Cardiac muscle cell (in vitro differentiated cells and primary cell): ENCODE measurements around the gene MPHOSPH9. TPM values are rescaled to one million over a fixed set of nuclear protein-coding genes. Genes with fewer than 3 reads are reported as not detected.

Experiments
- DNase-seq, 2 donors: peaks; one replicate each; pipeline versions ENCODE4 v3.0.0 to v3.0.0-alpha.2; 2010 to 2017; ENCODE audit warnings: low read depth in 1 of 2, low spot score in 1 of 2
- H3K27ac ChIP-seq: fragments of 200-600 bp; sonication (generic); 2 replicates; pipeline ENCODE4 v1.5.1; 2016
- H3K27me3 ChIP-seq: fragments of 200-600 bp; sonication (generic); 2 replicates; pipeline ENCODE4 v1.6.0; 2016; ENCODE audit warnings: control low read depth
- H3K36me3 ChIP-seq: fragments of 200-600 bp; sonication (generic); 2 replicates; pipeline ENCODE4 v1.5.1; 2016; ENCODE audit warnings: control low read depth
- H3K4me1 ChIP-seq: fragments of 200-600 bp; sonication (generic); 2 replicates; pipeline ENCODE4 v1.8.1; 2017; ENCODE audit warnings: low read depth, mild to moderate bottlenecking, mixed run types
- H3K4me3 ChIP-seq: fragments of 200-600 bp; sonication (generic); 2 replicates; pipeline ENCODE4 v1.5.1; 2016; ENCODE audit warnings: mild to moderate bottlenecking
- H3K9me3 ChIP-seq: fragments of 200-600 bp; sonication (generic); 2 replicates; pipeline ENCODE4 v1.5.1; 2017; ENCODE audit warnings: low read depth, mild to moderate bottlenecking, control low read depth
- polyA plus RNA-seq: library from polyadenylated mRNA; unstranded; fragments of >200 nt; fragmentation: Nextera tagmentation; extraction: Ambion mirVana; gene quantifications from 2 replicates; pipeline ENCODE4 v1.2.1, GENCODE V29; 2016
- total RNA-seq: library from RNA; depleted of rRNA; stranded (reverse); fragments of >200 nt; gene quantifications from 2 replicates; pipeline ENCODE4 v1.2.3, GENCODE V29; 2016
- TF ChIP-seq, protein P1 (sequence below): IDR thresholded peaks from 2 replicates; pipeline ENCODE4 v1.5.1; 2012; ENCODE audit warnings: low read depth, mild to moderate bottlenecking, low read length

The MPHOSPH9 gene
- total and polyA plus RNA-seq, 2 experiments from 2014 or later = 18.1 to 90.9 TPM

DNA sequence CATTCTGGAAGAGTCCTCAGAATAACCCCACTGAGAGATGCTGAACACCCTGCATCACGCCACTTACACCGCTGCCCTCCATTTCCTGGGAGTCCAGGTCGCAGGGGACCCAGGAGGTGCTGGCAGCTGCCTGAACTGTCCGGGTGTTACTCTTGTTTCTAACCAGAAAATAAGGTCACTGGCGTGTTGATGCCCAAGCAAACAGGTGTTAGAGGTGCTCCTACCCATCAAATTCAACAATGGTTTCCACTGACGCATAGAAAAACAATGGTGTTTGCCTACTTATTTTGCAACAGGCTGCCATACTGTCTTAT lies 105.8 kb downstream of the MPHOSPH9 start:
- Histone ChIP-seq H3K27ac (no peak overlapping the region), H3K4me1 (peaks cover 5% of the 10 kb centered on the region), H3K27me3 (no peaks in the 10 kb centered on the region), H3K36me3 (no peaks in the 10 kb centered on the region), H3K4me3 (no peak overlapping the region), H3K9me3 (no peaks in the 10 kb centered on the region)
- no peak for DNase-seq
- TF ChIP-seq, protein P1, sequence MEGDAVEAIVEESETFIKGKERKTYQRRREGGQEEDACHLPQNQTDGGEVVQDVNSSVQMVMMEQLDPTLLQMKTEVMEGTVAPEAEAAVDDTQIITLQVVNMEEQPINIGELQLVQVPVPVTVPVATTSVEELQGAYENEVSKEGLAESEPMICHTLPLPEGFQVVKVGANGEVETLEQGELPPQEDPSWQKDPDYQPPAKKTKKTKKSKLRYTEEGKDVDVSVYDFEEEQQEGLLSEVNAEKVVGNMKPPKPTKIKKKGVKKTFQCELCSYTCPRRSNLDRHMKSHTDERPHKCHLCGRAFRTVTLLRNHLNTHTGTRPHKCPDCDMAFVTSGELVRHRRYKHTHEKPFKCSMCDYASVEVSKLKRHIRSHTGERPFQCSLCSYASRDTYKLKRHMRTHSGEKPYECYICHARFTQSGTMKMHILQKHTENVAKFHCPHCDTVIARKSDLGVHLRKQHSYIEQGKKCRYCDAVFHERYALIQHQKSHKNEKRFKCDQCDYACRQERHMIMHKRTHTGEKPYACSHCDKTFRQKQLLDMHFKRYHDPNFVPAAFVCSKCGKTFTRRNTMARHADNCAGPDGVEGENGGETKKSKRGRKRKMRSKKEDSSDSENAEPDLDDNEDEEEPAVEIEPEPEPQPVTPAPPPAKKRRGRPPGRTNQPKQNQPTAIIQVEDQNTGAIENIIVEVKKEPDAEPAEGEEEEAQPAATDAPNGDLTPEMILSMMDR = no peak

DNA sequence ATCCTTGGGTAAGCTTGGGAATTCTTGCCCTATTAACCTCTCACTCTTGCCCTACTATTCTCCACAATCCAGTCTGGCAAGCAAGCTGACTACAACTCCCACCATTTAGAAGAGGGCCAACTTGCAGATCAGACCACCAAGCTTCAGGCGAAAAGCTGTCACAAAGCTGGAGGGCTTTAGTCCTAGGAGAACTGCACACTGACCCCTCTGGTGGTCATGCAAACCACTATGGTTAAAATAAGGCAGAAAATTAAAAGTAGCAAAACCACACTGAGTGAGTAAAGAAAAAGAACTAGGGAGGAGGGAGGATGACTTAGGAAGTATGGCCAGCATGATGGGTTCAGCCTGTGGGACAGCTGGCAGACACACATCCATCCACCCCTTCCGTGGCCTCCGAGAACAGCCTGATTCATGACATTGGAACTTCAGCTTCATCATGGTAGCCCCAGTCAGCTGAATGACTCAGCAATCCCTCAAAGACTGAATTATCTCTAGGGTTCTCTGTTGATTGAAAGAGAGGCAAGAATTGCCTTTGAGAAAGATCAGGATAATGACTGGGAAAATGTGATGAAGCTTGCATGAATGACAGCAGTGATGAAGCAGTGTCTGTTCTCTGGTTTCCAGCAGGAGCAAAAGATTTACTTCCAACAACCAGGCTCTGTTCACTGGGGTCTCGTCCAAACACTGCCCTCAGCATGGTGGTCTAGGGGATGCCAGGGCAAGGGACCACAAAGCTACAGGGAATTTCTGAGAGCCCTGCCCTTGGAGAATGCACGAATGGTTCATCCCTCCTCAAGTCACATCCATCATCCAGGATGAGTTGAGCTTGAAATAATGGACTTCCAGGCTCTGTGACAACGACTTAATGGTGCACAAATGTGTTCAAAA lies 106.4 kb downstream of the MPHOSPH9 start:
- no peak overlapping the region for H3K4me3 ChIP-seq
- DNase-seq = peak in 1 of 2 donors; percentile 97
- no peaks in the 10 kb centered on the region for H3K36me3 ChIP-seq
- H3K27ac ChIP-seq = no peak overlapping the region
- peaks cover 5% of the 10 kb centered on the region for H3K4me1 ChIP-seq
- H3K9me3 ChIP-seq = no peaks in the 10 kb centered on the region
- TF ChIP-seq, protein P1 = peak; percentile 44
- no peaks in the 10 kb centered on the region for H3K27me3 ChIP-seq

DNA sequence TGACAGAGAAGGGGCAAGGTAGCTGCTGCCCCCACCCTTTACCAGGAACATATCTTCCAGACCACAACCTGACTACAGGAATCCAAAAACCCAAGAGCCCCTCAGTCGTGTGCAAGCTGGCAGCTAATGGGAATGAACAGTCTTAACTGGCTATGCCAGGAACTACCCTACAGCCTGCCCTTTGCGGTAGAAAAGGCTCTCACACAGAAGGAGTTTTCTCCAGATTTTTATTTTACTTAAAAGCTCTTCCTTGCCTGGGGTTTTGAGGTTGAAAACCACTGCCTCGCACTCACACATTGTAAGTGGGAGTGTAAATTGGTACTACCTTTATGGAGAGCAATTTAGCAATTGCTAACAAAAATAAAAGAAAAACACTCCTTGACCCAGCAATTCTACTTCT lies 110.3 kb downstream of the MPHOSPH9 start:
- no peaks in the 10 kb centered on the region for H3K36me3 ChIP-seq
- H3K9me3 ChIP-seq = no peaks in the 10 kb centered on the region
- H3K4me3 ChIP-seq = no peak overlapping the region
- DNase-seq = no peak
- H3K27me3 ChIP-seq = no peaks in the 10 kb centered on the region
- TF ChIP-seq, protein P1 = no peak
- H3K27ac ChIP-seq = no peak overlapping the region
- H3K4me1 ChIP-seq = peaks cover 5% of the 10 kb centered on the region

DNA sequence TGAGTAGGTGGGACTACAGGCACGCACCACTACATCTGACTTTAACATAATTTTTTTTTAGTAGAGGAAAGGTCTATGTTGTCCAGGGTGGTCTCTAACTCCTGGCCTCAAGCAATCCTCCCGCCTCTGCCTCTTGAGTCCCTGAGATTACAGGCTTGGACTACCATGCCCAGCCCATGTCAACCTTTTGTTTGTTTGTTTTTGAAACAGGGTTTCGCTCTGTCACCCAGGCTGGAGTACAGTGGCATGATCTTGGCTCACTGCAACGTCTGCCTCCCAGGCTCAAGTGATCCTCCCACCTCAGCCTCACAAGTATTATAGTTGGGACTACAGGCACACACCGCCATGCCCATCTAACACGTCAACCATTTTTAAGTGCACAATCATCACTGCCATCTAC lies 111.3 kb downstream of the MPHOSPH9 start:
- H3K4me1 ChIP-seq = peaks cover 5% of the 10 kb centered on the region
- no peak for DNase-seq
- no peaks in the 10 kb centered on the region for H3K36me3 ChIP-seq
- TF ChIP-seq, protein P1 = no peak
- H3K9me3 ChIP-seq = no peaks in the 10 kb centered on the region
- H3K4me3 ChIP-seq = no peak overlapping the region
- H3K27ac ChIP-seq = no peak overlapping the region
- no peaks in the 10 kb centered on the region for H3K27me3 ChIP-seq

DNA sequence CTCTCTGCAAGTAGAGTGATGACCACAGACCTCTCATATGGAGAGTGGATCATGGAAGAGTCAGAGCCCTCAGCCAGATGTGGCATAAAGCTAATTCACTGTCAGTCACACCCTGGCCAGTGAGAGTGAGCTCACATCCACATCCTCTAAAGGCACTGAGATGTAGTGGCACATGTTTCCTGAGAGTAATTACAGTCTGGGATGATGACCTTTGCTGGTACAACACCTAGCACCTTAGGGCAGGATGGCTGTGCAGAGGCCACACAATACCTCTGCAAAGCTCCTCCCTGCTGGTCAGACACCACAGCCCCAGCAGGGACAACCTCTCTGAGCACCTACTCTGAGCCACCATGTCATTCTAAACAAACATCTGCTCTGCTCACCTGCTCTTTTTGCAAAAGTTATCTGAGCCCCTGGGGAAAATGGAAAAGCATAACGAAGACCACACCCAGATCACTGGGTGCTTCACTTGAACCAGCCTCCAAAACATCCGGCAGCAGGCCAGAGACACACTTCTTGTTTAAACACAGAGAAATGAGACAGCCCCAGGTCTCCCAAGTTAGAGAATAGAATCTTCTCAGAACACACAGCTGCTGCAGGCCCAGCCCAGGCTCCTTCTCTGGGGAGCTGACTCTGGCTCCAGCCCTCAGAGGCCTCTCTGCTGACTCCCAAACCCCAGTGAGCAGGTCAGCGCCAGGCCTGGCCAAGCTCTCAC lies 112.3 kb downstream of the MPHOSPH9 start:
- Histone ChIP-seq H3K4me3 (no peak overlapping the region), H3K27ac (no peak overlapping the region), H3K27me3 (no peaks in the 10 kb centered on the region), H3K9me3 (no peaks in the 10 kb centered on the region), H3K4me1 (peaks cover 6% of the 10 kb centered on the region), H3K36me3 (no peaks in the 10 kb centered on the region)
- no peak for DNase-seq
- TF ChIP-seq, protein P1 = no peak
